Erythroblast (primary cell): ENCODE results near the gene TMEM14A.

Experiments
- GATA1 ChIP-seq: IDR thresholded peaks from 2 replicates; pipeline ENCODE4 v1.6.1; 2011; ENCODE audit warnings: low read depth, mild to moderate bottlenecking, control low read depth, low read length, moderate library complexity
- POLR2A ChIP-seq: IDR thresholded peaks from 2 replicates; pipeline ENCODE4 v1.6.1; 2011; ENCODE audit warnings: mild to moderate bottlenecking, low read length

DNA sequence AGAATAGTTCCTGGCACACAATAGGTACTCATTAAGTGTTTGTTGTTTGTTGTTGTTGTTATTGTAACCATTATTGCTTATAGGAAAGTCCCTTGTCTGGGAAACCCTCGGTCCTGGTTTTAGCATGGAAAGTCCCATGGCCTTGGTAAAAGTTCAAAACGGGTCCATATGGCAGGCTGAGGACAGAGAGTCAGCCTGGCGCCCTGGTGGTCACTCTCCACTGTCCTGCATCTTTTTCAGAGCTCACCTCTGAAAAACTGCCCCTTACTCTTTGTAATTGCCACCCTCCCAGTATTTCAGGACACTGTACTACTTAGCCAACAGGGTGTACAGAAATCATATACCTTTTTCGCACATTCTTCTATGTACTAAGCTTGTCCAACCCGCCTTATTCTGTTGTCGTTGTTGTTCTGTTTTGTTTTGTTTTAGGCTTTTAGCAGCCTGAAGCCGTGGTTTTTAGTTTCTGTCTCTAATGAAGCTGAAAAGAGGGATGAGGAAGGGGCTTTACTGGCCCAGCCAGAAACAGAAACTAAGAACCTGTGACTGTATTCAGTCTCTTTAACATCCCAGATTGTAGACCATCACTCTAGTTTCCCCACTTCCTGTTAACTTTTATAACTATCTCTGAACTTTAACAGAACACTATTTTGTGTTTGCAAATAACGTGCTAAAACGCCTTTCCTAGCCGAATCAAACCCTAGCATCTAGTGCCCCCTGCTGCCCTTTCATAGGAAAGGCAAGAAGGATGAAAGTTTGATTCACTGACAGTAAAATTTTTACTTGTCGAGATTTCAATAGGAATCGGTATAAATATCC lies 7.6 kb upstream of the TMEM14A start:
- no peak for TF ChIP-seq POLR2A
- TF ChIP-seq GATA1: no peak
